Activated naive CD8-positive, alpha-beta T cell treated with anti-CD3 and anti-CD28 coated beads, Interleukin-2, amount 50 U/mL, for 24 hours (primary cell): ENCODE data around the gene SIGLEC1.

ENCODE experiments used
- ATAC-seq: fragments of 150-1000 bp; cut with Tn5 transposase; one replicate; pipeline ENCODE4 v1.10.0; 2021
- DNase-seq: peaks from one replicate; pipeline ENCODE4 v3.0.0; 2021
- H3K27ac Mint-ChIP-seq: one replicate; pipeline ENCODE4 v1.8.0; 2021; ENCODE audit warnings: mild to moderate bottlenecking, mixed read lengths
- H3K27me3 Mint-ChIP-seq: one replicate; pipeline ENCODE4 v1.8.0; 2021; ENCODE audit warnings: mixed read lengths
- H3K36me3 Mint-ChIP-seq: one replicate; pipeline ENCODE4 v1.8.0; 2021; ENCODE audit warnings: low read depth, mixed read lengths
- H3K4me1 Mint-ChIP-seq: one replicate; pipeline ENCODE4 v1.8.0; 2021; ENCODE audit warnings: mixed read lengths
- H3K4me3 Mint-ChIP-seq: one replicate; pipeline ENCODE4 v1.8.0; 2021; ENCODE audit warnings: mild to moderate bottlenecking, moderate library complexity, mixed read lengths
- H3K9me3 Mint-ChIP-seq: one replicate; pipeline ENCODE4 v1.8.0; 2021; ENCODE audit warnings: mixed read lengths

SIGLEC1 gene

DNA sequence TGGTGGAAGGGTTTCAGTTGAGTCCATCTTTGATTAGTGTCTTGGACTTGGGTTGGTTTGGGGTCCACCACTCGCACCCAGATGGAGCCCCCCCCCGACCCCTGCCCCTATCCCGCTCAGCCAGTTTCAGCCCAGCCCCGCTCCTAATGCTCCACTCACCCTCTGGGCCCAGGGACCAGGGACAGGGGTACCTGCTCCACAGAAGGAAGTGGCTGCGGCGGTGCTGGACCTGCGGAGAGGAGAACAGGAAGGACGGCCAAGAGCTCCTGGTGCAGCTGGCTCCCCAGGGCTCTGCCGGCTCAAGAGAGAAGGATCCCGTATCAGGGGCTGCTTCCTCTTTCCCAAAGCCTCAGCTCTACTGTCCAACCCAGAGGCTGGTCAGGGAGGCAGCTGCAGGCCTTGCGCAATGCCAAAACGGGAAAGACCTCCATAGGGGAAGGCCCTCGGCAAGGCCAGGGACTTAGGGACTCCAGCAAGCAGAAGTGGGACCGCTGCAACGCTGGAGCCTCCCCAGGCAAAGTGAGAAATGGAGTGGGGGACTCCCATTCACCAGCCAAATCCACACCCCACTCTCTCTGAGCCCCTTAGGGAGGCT is at the start of gene SIGLEC1:
TSS of gene SIGLEC1 (minus strand) at position 322 of the 595 bp plus-strand sequence. CDS start 5,472 bp downstream, outside the sequence.
- H3K9me3 Mint-ChIP-seq = no peaks in the 10 kb centered on the region
- H3K36me3 Mint-ChIP-seq = no peaks in the 10 kb centered on the region
- no peaks in the 10 kb centered on the region for H3K4me1 Mint-ChIP-seq
- no peak within 1 kb of the TSS for H3K4me3 Mint-ChIP-seq
- ATAC-seq (no peak), DNase-seq (no peak)
- no peak within 1 kb of the TSS for H3K27ac Mint-ChIP-seq
- no peaks in the 10 kb centered on the region for H3K27me3 Mint-ChIP-seq

DNA sequence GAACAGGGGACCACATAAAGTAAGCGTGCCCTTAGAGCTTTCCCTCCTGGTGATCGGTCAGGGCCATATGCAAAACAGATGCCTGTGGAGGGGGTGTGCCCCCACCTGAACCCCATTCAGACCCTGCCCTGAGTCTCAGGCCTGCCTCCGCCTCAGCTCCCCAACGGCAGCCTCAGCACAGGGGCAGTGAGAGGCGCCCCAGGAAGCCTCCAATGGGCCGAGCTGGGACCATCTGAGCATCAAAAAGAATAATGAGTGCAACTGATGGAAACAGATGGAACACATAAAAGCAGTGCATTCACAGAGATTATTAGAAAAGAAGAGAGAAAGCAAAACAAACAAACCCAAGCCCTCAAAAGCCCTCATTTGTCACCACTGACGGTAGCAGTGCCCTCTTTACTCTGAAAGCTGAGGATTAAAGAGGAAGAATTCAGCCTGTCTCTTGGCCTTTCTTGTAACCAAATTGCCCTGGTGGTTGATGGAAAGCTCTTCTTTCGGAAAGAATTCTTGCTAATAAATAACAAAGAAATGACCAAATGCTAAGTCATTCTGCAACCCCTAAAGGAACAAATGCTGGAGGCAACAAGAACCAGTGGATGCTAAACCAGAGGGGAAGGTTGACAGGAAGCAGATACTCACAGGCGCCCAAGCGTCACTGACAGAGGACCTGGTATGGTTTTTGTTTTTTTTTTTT is 48.4 kb upstream of the SIGLEC1 start:
- H3K36me3 Mint-ChIP-seq = peaks cover 10% of the 10 kb centered on the region
- peaks cover 2% of the 10 kb centered on the region for H3K4me1 Mint-ChIP-seq
- H3K4me3 Mint-ChIP-seq = no peak overlapping the region
- H3K9me3 Mint-ChIP-seq = no peaks in the 10 kb centered on the region
- H3K27ac Mint-ChIP-seq = no peak overlapping the region
- no peaks in the 10 kb centered on the region for H3K27me3 Mint-ChIP-seq
- ATAC-seq (no peak), DNase-seq (no peak)

DNA sequence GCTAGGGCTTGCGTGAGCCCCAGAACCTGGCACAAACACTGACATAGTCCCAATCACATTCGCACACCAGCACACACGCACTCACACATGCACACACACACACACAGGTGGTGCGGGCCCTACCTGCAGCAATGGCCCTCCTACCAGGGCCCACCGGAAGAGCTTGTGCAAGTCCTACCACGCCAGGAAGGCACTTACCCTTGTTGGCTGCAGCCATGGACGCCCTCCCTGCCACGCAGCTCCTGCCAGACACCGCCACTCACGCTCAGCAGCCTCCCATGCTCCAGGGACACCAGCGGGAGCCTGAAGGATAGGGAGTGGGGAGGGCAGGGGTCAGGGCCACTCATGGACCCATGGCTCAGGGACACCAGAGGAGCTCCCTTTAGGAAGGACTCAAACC is 47.5 kb upstream of the SIGLEC1 start:
- no peak overlapping the region for H3K27ac Mint-ChIP-seq

DNA sequence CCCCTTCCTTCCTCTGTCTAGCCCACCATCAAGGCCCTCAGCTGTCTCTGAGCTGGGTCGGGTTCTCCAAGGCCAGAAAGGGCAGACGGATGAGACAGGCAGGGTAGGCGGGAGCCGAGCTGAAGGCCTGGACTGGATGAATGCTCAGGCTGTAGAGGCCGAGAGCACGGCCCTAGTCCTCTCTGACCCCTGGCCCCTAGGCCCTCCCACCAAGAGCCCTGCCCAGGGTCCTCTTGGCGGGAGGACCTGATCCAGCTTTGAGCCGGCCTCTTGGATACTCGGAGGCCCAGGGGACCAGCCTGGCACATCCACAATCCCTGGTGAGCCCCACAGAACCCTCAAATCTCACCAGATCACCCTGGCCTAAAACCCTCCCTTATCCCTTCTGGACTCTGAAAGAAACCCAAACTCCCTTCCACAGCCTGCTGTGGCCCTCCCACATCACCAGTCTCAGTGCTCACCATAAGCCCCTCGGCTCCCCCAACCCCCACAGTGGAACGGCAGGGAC is 47.0 kb upstream of the SIGLEC1 start:
- Mint-ChIP-seq H3K4me1 (no peaks in the 10 kb centered on the region), H3K4me3 (no peak overlapping the region), H3K9me3 (no peaks in the 10 kb centered on the region), H3K27ac (no peak overlapping the region), H3K36me3 (peaks cover 10% of the 10 kb centered on the region), H3K27me3 (no peaks in the 10 kb centered on the region)
- DNase-seq (no peak), ATAC-seq (no peak)

More for the DNA sequence above, 47.5 kb upstream of the SIGLEC1 start:
- Mint-ChIP-seq H3K36me3 (peaks cover 10% of the 10 kb centered on the region), H3K9me3 (no peaks in the 10 kb centered on the region), H3K4me1 (no peaks in the 10 kb centered on the region), H3K27me3 (no peaks in the 10 kb centered on the region), H3K4me3 (no peak overlapping the region)
- peak; percentile 16 for ATAC-seq
- DNase-seq = no peak

- peaks cover 10% of the 10 kb centered on the region for H3K36me3 Mint-ChIP-seq
- no peaks in the 10 kb centered on the region for H3K4me1 Mint-ChIP-seq
- no peaks in the 10 kb centered on the region for H3K27me3 Mint-ChIP-seq
- no peak overlapping the region for H3K4me3 Mint-ChIP-seq
- H3K9me3 Mint-ChIP-seq = no peaks in the 10 kb centered on the region
- ATAC-seq (no peak), DNase-seq (no peak)
- no peak overlapping the region for H3K27ac Mint-ChIP-seq
Observed at GRCh38 chr20:3758566-3758965, 46.2 kb upstream of the SIGLEC1 start.

- ATAC-seq = no peak
Observed at GRCh38 chr20:3757268-3757667, 44.9 kb upstream of the SIGLEC1 start.

DNA sequence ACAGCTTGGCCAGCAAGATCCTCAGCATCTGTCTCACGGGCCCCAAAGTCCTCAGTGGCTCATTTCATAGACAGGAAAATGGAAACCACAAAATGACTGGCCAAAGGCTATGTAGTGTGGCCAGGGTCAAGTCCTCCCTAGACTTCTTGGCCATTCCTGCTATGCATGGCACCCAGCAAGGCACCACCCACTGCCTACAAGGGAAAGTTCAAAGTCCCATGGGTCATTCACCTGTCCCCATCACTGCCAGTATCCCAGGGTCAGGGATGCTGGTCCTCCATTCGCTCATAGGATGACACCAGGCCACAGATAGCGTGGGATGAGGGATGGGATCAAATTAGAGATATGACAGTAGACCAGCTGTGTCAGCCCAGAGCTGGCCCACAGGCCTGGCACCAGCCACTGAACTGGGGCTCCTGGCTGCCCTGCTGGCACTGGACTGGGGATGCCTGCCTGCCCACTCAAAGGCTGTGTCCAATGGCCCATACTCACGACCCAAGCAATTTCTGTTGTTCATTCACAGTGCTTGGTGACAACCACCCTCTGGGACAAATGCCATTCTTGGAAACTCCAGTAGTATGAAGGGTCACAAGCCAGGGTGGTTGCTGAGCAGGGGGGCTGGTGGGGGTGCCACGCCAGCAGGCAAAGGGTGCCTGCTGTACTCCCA is 43.5 kb upstream of the SIGLEC1 start:
- Mint-ChIP-seq H3K9me3 (no peaks in the 10 kb centered on the region), H3K36me3 (peaks cover 7% of the 10 kb centered on the region), H3K27ac (no peak overlapping the region), H3K27me3 (no peaks in the 10 kb centered on the region), H3K4me1 (peaks cover 12% of the 10 kb centered on the region), H3K4me3 (no peak overlapping the region)
- DNase-seq (no peak), ATAC-seq (no peak)

More at GRCh38 chr20:3757268-3757667, 44.9 kb upstream of the SIGLEC1 start:
- peaks cover 7% of the 10 kb centered on the region for H3K4me1 Mint-ChIP-seq
- peaks cover 10% of the 10 kb centered on the region for H3K36me3 Mint-ChIP-seq
- H3K9me3 Mint-ChIP-seq = no peaks in the 10 kb centered on the region
- H3K27ac Mint-ChIP-seq = no peak overlapping the region
- DNase-seq = no peak
- no peak overlapping the region for H3K4me3 Mint-ChIP-seq
- H3K27me3 Mint-ChIP-seq = no peaks in the 10 kb centered on the region

- Mint-ChIP-seq H3K36me3 (peaks cover 7% of the 10 kb centered on the region), H3K9me3 (no peaks in the 10 kb centered on the region), H3K4me1 (peaks cover 15% of the 10 kb centered on the region), H3K4me3 (no peak overlapping the region), H3K27ac (no peak overlapping the region), H3K27me3 (no peaks in the 10 kb centered on the region)
- ATAC-seq = no peak
- DNase-seq = no peak
Observed at GRCh38 chr20:3755269-3755668, 42.9 kb upstream of the SIGLEC1 start.

DNA sequence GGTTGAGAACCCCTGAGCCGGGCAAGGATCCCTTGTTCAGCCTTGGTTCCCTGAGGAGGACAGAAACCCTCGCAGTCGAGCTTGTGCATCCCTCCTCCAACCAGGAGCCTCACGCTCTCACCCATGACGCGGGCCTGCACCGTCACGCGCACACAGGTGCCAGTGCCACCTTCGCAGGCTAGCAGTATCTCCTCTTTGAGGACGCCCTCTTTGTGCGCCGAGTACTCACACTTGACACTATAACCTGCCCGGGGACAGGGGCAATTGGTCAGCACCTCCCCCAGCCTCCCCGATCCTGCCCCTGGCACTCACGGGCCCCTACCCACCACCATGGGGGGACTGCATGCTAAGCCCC is 41.9 kb upstream of the SIGLEC1 start:
- DNase-seq (no peak), ATAC-seq (no peak)
- Mint-ChIP-seq H3K36me3 (peaks cover 7% of the 10 kb centered on the region), H3K4me3 (no peak overlapping the region), H3K9me3 (no peaks in the 10 kb centered on the region), H3K27me3 (no peaks in the 10 kb centered on the region), H3K4me1 (peaks cover 15% of the 10 kb centered on the region), H3K27ac (no peak overlapping the region)

DNA sequence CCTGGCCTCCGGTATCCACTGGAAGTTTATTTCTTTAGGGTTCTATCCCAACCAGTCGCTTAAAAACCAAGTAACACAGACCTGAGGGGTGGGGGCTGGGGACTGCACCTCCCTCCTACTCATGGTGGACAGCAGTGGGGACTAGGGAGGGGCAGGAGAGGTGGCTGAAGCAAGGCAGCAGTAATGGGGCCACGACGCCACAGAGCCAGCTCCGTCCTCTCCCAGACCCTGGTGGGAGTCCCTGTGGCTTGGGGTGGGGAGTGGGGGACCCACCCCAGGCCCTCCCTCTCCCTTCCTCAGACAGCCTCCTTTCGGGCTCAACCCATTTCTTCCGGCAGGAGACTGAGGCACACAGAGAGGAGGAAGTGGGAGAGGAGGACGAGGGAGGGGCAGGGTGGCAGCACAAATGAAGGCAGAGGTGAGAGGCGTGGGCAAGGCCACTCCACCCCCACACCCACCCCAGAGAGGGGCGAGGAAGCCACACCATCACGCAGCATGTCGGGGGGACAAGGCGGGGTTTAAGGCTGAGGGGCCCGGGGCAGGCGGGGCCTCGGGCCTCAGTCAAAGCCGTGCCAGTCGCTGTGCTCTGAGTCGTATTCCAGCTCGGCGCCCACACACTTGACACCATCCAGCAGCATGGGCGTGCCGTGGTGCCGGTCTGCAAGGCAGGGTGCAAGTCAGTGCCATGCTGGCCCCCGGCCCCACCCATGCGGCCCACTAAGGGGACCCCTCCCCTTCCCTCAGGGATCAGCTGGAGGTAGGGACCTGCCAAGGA is 41.3 kb upstream of the SIGLEC1 start:
- peaks cover 7% of the 10 kb centered on the region for H3K36me3 Mint-ChIP-seq
- no peak for ATAC-seq
- DNase-seq = no peak
- no peaks in the 10 kb centered on the region for H3K9me3 Mint-ChIP-seq
- H3K4me1 Mint-ChIP-seq = peaks cover 15% of the 10 kb centered on the region
- H3K27ac Mint-ChIP-seq = no peak overlapping the region
- H3K4me3 Mint-ChIP-seq = no peak overlapping the region
- no peaks in the 10 kb centered on the region for H3K27me3 Mint-ChIP-seq

GRCh38 chr20:3753098-3753497 is 40.7 kb upstream of the SIGLEC1 start:
- H3K4me1 Mint-ChIP-seq = peaks cover 15% of the 10 kb centered on the region
- H3K27me3 Mint-ChIP-seq = no peaks in the 10 kb centered on the region
- peaks cover 4% of the 10 kb centered on the region for H3K36me3 Mint-ChIP-seq
- no peaks in the 10 kb centered on the region for H3K9me3 Mint-ChIP-seq
- no peak overlapping the region for H3K27ac Mint-ChIP-seq
- DNase-seq = peak; percentile 69
- ATAC-seq = peak; percentile 33
- H3K4me3 Mint-ChIP-seq = no peak overlapping the region

GRCh38 chr20:3752386-3752759 is 40.0 kb upstream of the SIGLEC1 start:
- peaks cover 15% of the 10 kb centered on the region for H3K4me1 Mint-ChIP-seq
- peak overlapping the region; percentile 81 for H3K27ac Mint-ChIP-seq
- peaks cover 3% of the 10 kb centered on the region for H3K27me3 Mint-ChIP-seq
- H3K4me3 Mint-ChIP-seq = peak overlapping the region; percentile 70
- no peaks in the 10 kb centered on the region for H3K9me3 Mint-ChIP-seq
- peaks cover 3% of the 10 kb centered on the region for H3K36me3 Mint-ChIP-seq
- DNase-seq = no peak
- no peak for ATAC-seq

- Mint-ChIP-seq H3K27me3 (peaks cover 7% of the 10 kb centered on the region), H3K36me3 (peaks cover 3% of the 10 kb centered on the region), H3K4me3 (peak overlapping the region; percentile 70), H3K4me1 (peaks cover 15% of the 10 kb centered on the region), H3K27ac (peak overlapping the region; percentile 81), H3K9me3 (no peaks in the 10 kb centered on the region)
- peak; percentile 80 for ATAC-seq
- peak; percentile 79 for DNase-seq
Observed at GRCh38 chr20:3751675-3752385, 39.4 kb upstream of the SIGLEC1 start.

- H3K27me3 Mint-ChIP-seq = peaks cover 7% of the 10 kb centered on the region
- H3K4me3 Mint-ChIP-seq = no peak overlapping the region
- no peaks in the 10 kb centered on the region for H3K36me3 Mint-ChIP-seq
- ATAC-seq = no peak
- no peaks in the 10 kb centered on the region for H3K9me3 Mint-ChIP-seq
- no peak for DNase-seq
- no peak overlapping the region for H3K27ac Mint-ChIP-seq
- peaks cover 15% of the 10 kb centered on the region for H3K4me1 Mint-ChIP-seq
Observed at GRCh38 chr20:3751305-3751674, 38.9 kb upstream of the SIGLEC1 start.
